Neuronal stem cell (in vitro differentiated cells): Measurements from ENCODE around the gene ANK3.

Experiments used
- DNase-seq: peaks from one replicate; pipeline ENCODE4 v3.0.0-alpha.2; 2013; ENCODE audit warnings: low spot score
- H2AFZ ChIP-seq: one replicate; pipeline ENCODE4 v1.6.1; 2013; ENCODE audit warnings: mild to moderate bottlenecking, low read length, inconsistent platforms
- H2AK5ac ChIP-seq: 2 replicates; pipeline ENCODE4 v1.6.1; 2013; ENCODE audit warnings: low read depth, mild to moderate bottlenecking, inconsistent platforms, low read length, moderate library complexity, mixed read lengths
- H2BK120ac ChIP-seq: 2 replicates; pipeline ENCODE4 v1.6.1; 2013; ENCODE audit warnings: low read depth, mild to moderate bottlenecking, inconsistent platforms, low read length, moderate library complexity, mixed read lengths
- H2BK12ac ChIP-seq: one replicate; pipeline ENCODE4 v1.6.1; 2013; ENCODE audit warnings: low read length, inconsistent platforms
- H2BK15ac ChIP-seq: 2 replicates; pipeline ENCODE4 v1.6.1; 2013; ENCODE audit warnings: mild to moderate bottlenecking, low read length, inconsistent platforms, mixed read lengths
- H2BK5ac ChIP-seq: one replicate; pipeline ENCODE4 v1.6.1; 2013; ENCODE audit warnings: inconsistent platforms, mild to moderate bottlenecking, low read length, moderate library complexity
- H3K14ac ChIP-seq: one replicate; pipeline ENCODE4 v1.6.1; 2013; ENCODE audit warnings: low read length, inconsistent platforms
- H3K18ac ChIP-seq: 2 replicates; pipeline ENCODE4 v1.6.1; 2013; ENCODE audit warnings: low read length, inconsistent platforms
- H3K23ac ChIP-seq: 2 replicates; pipeline ENCODE4 v1.6.1; 2013; ENCODE audit warnings: low read depth, mild to moderate bottlenecking, mixed read lengths, low read length, inconsistent platforms; ENCODE audit not compliant: poor library complexity
- H3K27ac ChIP-seq: replicated peaks from 3 replicates; pipeline ENCODE4 v1.5.1; 2013; ENCODE audit warnings: low read length, inconsistent platforms
- H3K27me3 ChIP-seq, 3 experiments: 2 replicates each; pipeline ENCODE4 v1.6.1; 2013; ENCODE audit warnings: low read length in 3 of 3, mild to moderate bottlenecking in 2 of 3, inconsistent platforms in 1 of 3, low read depth in 1 of 3, mixed read lengths in 1 of 3, moderate library complexity in 1 of 3; ENCODE audit not compliant: control insufficient read depth in 3 of 3, insufficient read depth in 3 of 3
- H3K36me3 ChIP-seq, 2 donors: replicated peaks in 1 of 2; 2 replicates each; pipeline ENCODE4 v1.6.1; 2013; ENCODE audit warnings: low read length in 2 of 2; ENCODE audit not compliant: control insufficient read depth in 2 of 2, insufficient read depth in 2 of 2
- H3K4ac ChIP-seq: 2 replicates; pipeline ENCODE4 v1.6.1; 2013; ENCODE audit warnings: inconsistent platforms, mild to moderate bottlenecking, low read length, moderate library complexity
- H3K4me1 ChIP-seq, 2 donors: 1 replicate in 1 of 2; 2 replicates in 1 of 2; pipeline ENCODE4 v1.6.1; 2013; ENCODE audit warnings: low read length in 2 of 2, low read depth in 1 of 2; ENCODE audit not compliant: control insufficient read depth in 2 of 2, insufficient read depth in 1 of 2
- H3K4me2 ChIP-seq: one replicate; pipeline ENCODE4 v1.6.1; 2013; ENCODE audit warnings: mild to moderate bottlenecking, low read length, inconsistent platforms; ENCODE audit not compliant: insufficient read depth, poor library complexity, severe bottlenecking
- H3K4me3 ChIP-seq, 2 donors: 2 replicates each; pipeline ENCODE4 v1.5.1; 2013; ENCODE audit warnings: low read length in 2 of 2, mild to moderate bottlenecking in 2 of 2, inconsistent platforms in 1 of 2, moderate library complexity in 1 of 2
- H3K79me1 ChIP-seq: one replicate; pipeline ENCODE4 v1.6.1; 2013; ENCODE audit warnings: low read depth, mild to moderate bottlenecking, inconsistent platforms, low read length, moderate library complexity
- H3K9ac ChIP-seq: one replicate; pipeline ENCODE4 v1.6.1; 2013; ENCODE audit warnings: mild to moderate bottlenecking, low read depth, low read length, inconsistent platforms; ENCODE audit not compliant: poor library complexity
- H3K9me3 ChIP-seq, 2 donors: replicated peaks in 1 of 2; 2 replicates each; pipeline versions ENCODE3 to v1.6.1; 2013; ENCODE audit warnings: low read length in 2 of 2, mild to moderate bottlenecking in 2 of 2, inconsistent platforms in 1 of 2, low read depth in 1 of 2, mixed read lengths in 1 of 2, moderate library complexity in 1 of 2; ENCODE audit not compliant: control insufficient read depth in 2 of 2, insufficient read depth in 1 of 2
- H4K8ac ChIP-seq: one replicate; pipeline ENCODE4 v1.6.1; 2013; ENCODE audit warnings: low read depth, mild to moderate bottlenecking, inconsistent platforms, low read length, moderate library complexity
- H4K91ac ChIP-seq: one replicate; pipeline ENCODE4 v1.6.1; 2013; ENCODE audit warnings: low read length, low read depth, mild to moderate bottlenecking, inconsistent platforms; ENCODE audit not compliant: poor library complexity
- WGBS, 2 donors: extraction: QIAGEN DNeasy Blood & Tissue Kit; methylation state at CpG; one replicate each; pipeline ENCODE4 v1.1.7; 2013; ENCODE audit warnings: missing lambda C conversion rate in 2 of 2, mixed read lengths in 1 of 2; ENCODE audit not compliant: insufficient read length in 2 of 2, insufficient replicate concordance in 1 of 2; ENCODE audit errors: extremely low coverage in 2 of 2; 5-methylcytosine and 5-hydroxymethylcytosine counted together

ANK3 gene

DNA sequence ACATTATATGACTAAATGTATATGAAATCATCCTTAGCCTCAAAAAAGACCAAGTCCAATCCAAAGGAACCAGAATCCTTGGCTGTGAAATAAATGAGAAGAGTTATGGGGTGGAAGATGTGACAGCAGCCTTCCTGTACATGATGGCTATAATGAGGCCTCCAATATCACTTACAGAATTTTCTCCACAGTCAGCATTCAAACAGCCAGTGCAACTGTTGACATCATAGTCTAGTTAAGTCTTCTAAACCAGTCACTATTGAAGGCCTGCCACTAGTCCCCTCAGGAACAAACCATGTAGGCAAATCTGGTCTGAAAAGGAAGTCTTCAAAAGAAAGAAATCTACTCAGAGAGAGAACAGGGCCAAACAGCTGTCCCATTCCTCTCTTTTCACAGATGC is 263.8 kb downstream of the ANK3 start:
- no peak overlapping the region for H2AK5ac ChIP-seq
- no peak overlapping the region for H4K91ac ChIP-seq
- H3K27me3 ChIP-seq, result no peaks in the 10 kb centered on the region
- H3K4me1 ChIP-seq, result peaks cover 0 to 2% of the 10 kb centered on the region in 2 donors
- H2AFZ ChIP-seq, result no peak overlapping the region
- H3K9ac ChIP-seq, result no peak overlapping the region
- H3K36me3 ChIP-seq, result peaks cover 0 to 3% of the 10 kb centered on the region in 2 donors
- no peaks in the 10 kb centered on the region for H3K79me1 ChIP-seq
- H3K14ac ChIP-seq, result no peak overlapping the region
- no peak overlapping the region for H3K27ac ChIP-seq
- H2BK12ac ChIP-seq, result no peak overlapping the region
- H2BK15ac ChIP-seq, result no peak overlapping the region
- no peak overlapping the region for H3K4ac ChIP-seq
- no peak overlapping the region for H3K4me2 ChIP-seq
- H4K8ac ChIP-seq, result no peak overlapping the region
- H2BK5ac ChIP-seq, result no peak overlapping the region
- no peak for DNase-seq
- no peak overlapping the region for H2BK120ac ChIP-seq
- H3K18ac ChIP-seq, result no peak overlapping the region
- H3K9me3 ChIP-seq, result no peaks in the 10 kb centered on the region
- no peak overlapping the region for H3K4me3 ChIP-seq
- no peak overlapping the region for H3K23ac ChIP-seq

DNA sequence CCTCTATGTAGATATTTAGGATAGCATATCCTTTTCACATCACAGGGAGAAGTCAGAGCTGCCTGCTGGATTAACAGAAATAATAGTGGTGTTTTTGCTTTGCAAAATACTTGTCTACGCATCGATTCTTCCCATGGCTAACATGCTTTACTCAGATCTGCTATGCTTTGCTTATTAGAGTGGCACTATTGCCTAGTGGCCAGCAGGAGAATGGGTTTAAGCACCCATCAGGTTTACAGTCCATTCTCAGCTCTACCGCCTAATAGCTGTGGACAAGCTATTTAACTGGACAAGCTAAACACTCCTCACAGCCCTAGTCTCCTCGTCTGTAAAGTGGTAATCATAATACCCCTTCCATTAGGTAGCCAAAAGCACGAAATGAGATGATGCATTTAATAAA is 265.1 kb downstream of the ANK3 start:
- Histone ChIP-seq H2BK12ac (no peak overlapping the region), H3K4me1 (no peaks in the 10 kb centered on the region), H4K91ac (no peak overlapping the region), H3K4ac (no peak overlapping the region), H2AFZ (no peak overlapping the region), H2AK5ac (no peak overlapping the region), H2BK120ac (no peak overlapping the region), H3K23ac (no peak overlapping the region), H2BK15ac (no peak overlapping the region), H3K27me3 (no peaks in the 10 kb centered on the region), H2BK5ac (no peak overlapping the region), H3K36me3 (peaks cover 0 to 3% of the 10 kb centered on the region in 2 donors), H3K14ac (no peak overlapping the region), H3K27ac (no peak overlapping the region), H3K9ac (no peak overlapping the region), H4K8ac (no peak overlapping the region), H3K4me3 (no peak overlapping the region), H3K18ac (no peak overlapping the region), H3K4me2 (no peak overlapping the region), H3K9me3 (peaks cover 0 to 5% of the 10 kb centered on the region in 2 donors), H3K79me1 (no peaks in the 10 kb centered on the region)
- DNase-seq, result no peak
- no CpG with 5 or more reads among the region's 5 CpGs for WGBS, 2 donors

DNA sequence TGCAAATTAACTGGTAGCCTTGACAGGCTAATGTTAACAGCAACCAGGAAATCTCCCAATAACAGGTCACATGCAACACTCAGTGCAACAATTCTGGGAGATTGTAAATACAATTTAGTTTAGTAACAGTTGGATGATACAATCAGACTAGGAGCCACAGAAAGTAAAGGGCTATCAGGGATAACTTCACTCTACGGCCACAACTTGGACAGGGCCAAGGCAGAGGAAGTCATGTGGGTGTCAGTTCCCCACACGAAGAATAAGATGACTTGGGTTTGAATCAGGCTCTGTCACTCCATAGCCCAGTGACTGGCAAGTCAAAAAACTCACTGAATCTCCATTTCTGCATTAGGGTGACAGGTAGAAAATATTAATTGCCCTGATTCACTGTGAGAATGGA is 266.0 kb downstream of the ANK3 start:
- DNase-seq, result no peak
- Histone ChIP-seq H3K79me1 (no peaks in the 10 kb centered on the region), H2BK12ac (no peak overlapping the region), H2AK5ac (no peak overlapping the region), H3K4me3 (no peak overlapping the region), H3K4me2 (no peak overlapping the region), H2AFZ (no peak overlapping the region), H3K36me3 (peaks cover 0 to 11% of the 10 kb centered on the region in 2 donors), H3K4me1 (no peaks in the 10 kb centered on the region), H3K9ac (no peak overlapping the region), H3K4ac (no peak overlapping the region), H3K18ac (no peak overlapping the region), H3K23ac (no peak overlapping the region), H2BK120ac (no peak overlapping the region), H3K14ac (no peak overlapping the region), H4K91ac (no peak overlapping the region), H2BK15ac (no peak overlapping the region), H4K8ac (no peak overlapping the region), H3K9me3 (peaks cover 0 to 6% of the 10 kb centered on the region in 2 donors), H3K27me3 (no peaks in the 10 kb centered on the region), H3K27ac (no peak overlapping the region), H2BK5ac (no peak overlapping the region)
- WGBS, 2 donors, result no CpG with 5 or more reads among the region's 2 CpGs

DNA sequence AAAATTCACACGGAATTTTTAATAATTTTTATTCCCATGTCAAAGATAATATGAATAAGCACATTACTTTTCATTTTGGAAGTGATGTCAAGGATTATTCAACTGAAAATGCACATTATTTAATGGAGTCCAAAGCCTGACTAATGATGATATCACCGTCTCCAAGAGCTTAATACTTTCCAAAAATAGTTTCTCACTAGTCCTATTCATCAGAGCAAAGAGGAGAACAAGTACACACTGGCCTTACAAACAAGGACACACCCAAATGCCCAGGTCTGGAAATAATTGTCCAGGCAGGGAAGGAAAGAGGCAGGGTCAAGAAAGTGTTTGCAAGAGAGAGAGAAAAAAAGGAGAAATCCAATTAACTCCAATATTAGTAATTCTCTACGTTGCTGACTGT is 266.5 kb downstream of the ANK3 start:
- H3K18ac ChIP-seq, result no peak overlapping the region
- no peak overlapping the region for H2AFZ ChIP-seq
- peaks cover 0 to 6% of the 10 kb centered on the region in 2 donors for H3K9me3 ChIP-seq
- H2AK5ac ChIP-seq, result no peak overlapping the region
- no peak overlapping the region for H2BK12ac ChIP-seq
- H2BK120ac ChIP-seq, result no peak overlapping the region
- H3K4me3 ChIP-seq, result no peak overlapping the region
- no peak overlapping the region for H4K8ac ChIP-seq
- H3K9ac ChIP-seq, result no peak overlapping the region
- no peak overlapping the region for H2BK5ac ChIP-seq
- no peaks in the 10 kb centered on the region for H3K4me1 ChIP-seq
- no peak overlapping the region for H4K91ac ChIP-seq
- no peak overlapping the region for H2BK15ac ChIP-seq
- no peak overlapping the region for H3K23ac ChIP-seq
- H3K27ac ChIP-seq, result no peak overlapping the region
- WGBS, 2 donors, result no CpG with 5 or more reads among the region's 3 CpGs
- H3K79me1 ChIP-seq, result no peaks in the 10 kb centered on the region
- DNase-seq, result no peak
- no peak overlapping the region for H3K14ac ChIP-seq
- no peaks in the 10 kb centered on the region for H3K27me3 ChIP-seq
- no peak overlapping the region for H3K4me2 ChIP-seq
- H3K4ac ChIP-seq, result no peak overlapping the region
- peaks cover 0 to 12% of the 10 kb centered on the region in 2 donors for H3K36me3 ChIP-seq
